ENCODE measurements around the gene SPATA6. TPM values are rescaled to one million over a fixed set of nuclear protein-coding genes. Genes with fewer than 3 reads are reported as not detected.

SPATA6 gene
- total RNA-seq, 2 donors from 2014 or later, result 4.5 to 6.2 TPM

DNA sequence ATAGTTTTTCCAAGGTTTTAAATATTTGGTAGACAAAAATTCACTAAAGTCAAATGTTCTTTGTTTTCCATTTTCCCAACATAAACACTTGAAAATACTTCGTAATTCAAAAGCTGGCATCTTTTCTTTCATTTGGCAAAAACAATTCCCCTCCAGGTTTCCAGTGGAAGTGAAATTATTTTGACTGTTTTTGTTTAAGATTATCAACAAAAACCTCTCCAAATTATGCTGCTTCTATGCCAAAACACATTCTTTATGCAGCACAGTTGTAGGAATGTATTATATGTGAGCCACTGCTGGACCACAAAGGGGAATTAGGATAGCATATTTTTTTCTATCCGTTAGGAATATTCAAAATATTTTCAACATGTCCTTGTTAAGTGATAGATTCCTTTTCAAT, 205.4 kb downstream of the SPATA6 start:
- no peak overlapping the region for H3K27ac ChIP-seq
- no peak overlapping the region for H3K4me3 ChIP-seq
- no peaks in the 10 kb centered on the region for H3K4me1 ChIP-seq
- TF ChIP-seq, protein P1, sequence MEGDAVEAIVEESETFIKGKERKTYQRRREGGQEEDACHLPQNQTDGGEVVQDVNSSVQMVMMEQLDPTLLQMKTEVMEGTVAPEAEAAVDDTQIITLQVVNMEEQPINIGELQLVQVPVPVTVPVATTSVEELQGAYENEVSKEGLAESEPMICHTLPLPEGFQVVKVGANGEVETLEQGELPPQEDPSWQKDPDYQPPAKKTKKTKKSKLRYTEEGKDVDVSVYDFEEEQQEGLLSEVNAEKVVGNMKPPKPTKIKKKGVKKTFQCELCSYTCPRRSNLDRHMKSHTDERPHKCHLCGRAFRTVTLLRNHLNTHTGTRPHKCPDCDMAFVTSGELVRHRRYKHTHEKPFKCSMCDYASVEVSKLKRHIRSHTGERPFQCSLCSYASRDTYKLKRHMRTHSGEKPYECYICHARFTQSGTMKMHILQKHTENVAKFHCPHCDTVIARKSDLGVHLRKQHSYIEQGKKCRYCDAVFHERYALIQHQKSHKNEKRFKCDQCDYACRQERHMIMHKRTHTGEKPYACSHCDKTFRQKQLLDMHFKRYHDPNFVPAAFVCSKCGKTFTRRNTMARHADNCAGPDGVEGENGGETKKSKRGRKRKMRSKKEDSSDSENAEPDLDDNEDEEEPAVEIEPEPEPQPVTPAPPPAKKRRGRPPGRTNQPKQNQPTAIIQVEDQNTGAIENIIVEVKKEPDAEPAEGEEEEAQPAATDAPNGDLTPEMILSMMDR (IDR thresholded peaks at IDR 0.05), result no peak
- DNase-seq (ENCODE audit: low spot score), result no peak
- H3K9me3 ChIP-seq, result no peaks in the 10 kb centered on the region
- H3K27me3 ChIP-seq, result no peaks in the 10 kb centered on the region
- H3K36me3 ChIP-seq, result no peaks in the 10 kb centered on the region

DNA sequence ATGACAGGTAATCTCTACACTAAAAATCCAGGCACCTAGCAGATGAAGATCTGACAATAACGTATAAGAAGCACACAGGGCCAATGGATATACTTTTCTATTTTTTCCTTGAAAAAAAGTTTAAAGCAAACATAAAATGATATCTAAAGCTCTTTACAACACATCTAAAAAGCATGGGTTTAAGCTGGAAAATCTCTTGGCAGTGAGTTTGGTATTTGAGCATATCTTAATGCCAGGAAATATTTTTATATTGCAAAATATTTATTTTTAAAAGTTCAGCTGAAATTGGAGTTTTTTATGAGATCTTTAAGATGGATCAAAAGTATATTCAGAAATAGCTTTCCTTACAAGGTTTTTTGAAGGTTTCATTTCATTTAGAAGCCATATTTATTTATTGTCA, 209.0 kb downstream of the SPATA6 start:
- no peak overlapping the region for H3K27ac ChIP-seq
- H3K27me3 ChIP-seq, result no peaks in the 10 kb centered on the region
- H3K4me3 ChIP-seq, result no peak overlapping the region
- no peaks in the 10 kb centered on the region for H3K9me3 ChIP-seq
- DNase-seq (ENCODE audit: low spot score), result no peak
- no peaks in the 10 kb centered on the region for H3K4me1 ChIP-seq
- TF ChIP-seq, protein P1 (IDR thresholded peaks at IDR 0.05), result no peak
- H3K36me3 ChIP-seq, result no peaks in the 10 kb centered on the region

DNA sequence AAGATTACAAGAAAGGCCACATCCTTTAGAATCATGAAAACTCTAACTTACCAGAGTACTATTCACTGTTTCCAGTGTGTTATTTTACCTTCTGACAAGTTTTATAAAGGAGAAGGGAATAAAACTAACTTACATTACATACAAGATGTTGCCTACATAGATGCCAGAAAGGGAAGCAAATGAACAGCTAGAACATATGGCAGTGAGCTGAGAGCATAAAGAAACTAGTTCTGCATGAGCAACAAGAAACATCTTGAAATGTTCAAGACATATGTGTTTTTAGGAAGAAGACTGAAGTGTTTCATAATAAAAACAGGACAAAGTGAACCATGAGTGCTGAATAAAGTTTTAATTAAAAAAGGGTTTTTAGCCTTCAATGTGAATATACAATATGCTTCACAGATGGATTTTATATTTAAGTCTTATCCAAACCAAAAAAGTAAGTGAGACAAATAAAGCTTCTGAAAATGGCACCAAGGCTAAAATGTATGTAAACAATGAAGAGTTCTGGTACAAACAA, 210.1 kb downstream of the SPATA6 start:
- Histone ChIP-seq H3K36me3 (no peaks in the 10 kb centered on the region), H3K4me1 (no peaks in the 10 kb centered on the region), H3K4me3 (no peak overlapping the region), H3K9me3 (no peaks in the 10 kb centered on the region), H3K27ac (no peak overlapping the region), H3K27me3 (no peaks in the 10 kb centered on the region)
- TF ChIP-seq, protein P1 (IDR thresholded peaks at IDR 0.05), result no peak
- DNase-seq (ENCODE audit: low spot score), result no peak

DNA sequence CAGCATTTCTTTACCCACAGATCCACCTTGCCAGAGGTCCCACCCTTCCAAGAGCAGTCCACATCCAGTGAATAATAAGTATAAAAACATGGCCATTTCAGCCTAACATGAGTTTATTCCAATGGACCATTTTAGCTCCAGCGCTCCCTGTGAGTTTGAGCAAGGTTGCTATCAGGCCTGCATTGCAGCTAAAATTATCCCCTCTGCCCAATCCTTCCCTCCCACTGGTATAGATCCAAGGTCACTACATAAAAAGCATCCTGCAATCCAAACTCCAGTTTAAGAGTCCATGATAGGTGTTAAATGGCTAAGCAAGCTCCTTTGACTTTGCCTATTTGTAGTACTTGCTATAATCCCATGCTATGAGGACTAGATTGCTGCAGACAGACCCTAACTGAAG, 213.9 kb downstream of the SPATA6 start:
- H3K4me1 ChIP-seq, result no peaks in the 10 kb centered on the region
- H3K27me3 ChIP-seq, result no peaks in the 10 kb centered on the region
- TF ChIP-seq, protein P1 (IDR thresholded peaks at IDR 0.05), result no peak
- H3K27ac ChIP-seq, result no peak overlapping the region
- no peak for DNase-seq (ENCODE audit: low spot score)
- no peaks in the 10 kb centered on the region for H3K36me3 ChIP-seq
- H3K4me3 ChIP-seq, result no peak overlapping the region
- no peaks in the 10 kb centered on the region for H3K9me3 ChIP-seq

DNA sequence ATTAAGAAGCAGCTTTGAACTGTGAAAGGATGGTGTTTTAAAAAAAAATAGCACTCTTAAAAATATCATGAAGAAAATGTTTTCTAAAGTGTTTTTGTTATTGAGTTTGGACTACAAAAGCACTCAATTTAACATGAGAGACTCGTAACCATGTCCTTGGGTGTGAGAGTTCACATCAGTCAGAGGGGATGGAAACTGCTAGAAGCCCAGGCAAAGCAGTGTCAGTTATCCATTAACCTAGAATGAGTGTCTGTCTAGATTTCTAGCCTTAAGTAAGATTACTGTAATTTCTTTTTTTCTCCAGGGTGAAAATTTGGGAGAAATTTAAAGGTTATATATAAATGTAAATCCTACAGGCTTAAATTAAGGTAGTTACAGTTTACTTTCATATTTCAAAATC, 217.8 kb downstream of the SPATA6 start:
- Histone ChIP-seq H3K36me3 (no peaks in the 10 kb centered on the region), H3K27ac (no peak overlapping the region), H3K9me3 (no peaks in the 10 kb centered on the region), H3K4me3 (no peak overlapping the region), H3K4me1 (no peaks in the 10 kb centered on the region), H3K27me3 (no peaks in the 10 kb centered on the region)
- TF ChIP-seq, protein P1 (IDR thresholded peaks at IDR 0.05), result no peak
- DNase-seq (ENCODE audit: low spot score), result no peak

DNA sequence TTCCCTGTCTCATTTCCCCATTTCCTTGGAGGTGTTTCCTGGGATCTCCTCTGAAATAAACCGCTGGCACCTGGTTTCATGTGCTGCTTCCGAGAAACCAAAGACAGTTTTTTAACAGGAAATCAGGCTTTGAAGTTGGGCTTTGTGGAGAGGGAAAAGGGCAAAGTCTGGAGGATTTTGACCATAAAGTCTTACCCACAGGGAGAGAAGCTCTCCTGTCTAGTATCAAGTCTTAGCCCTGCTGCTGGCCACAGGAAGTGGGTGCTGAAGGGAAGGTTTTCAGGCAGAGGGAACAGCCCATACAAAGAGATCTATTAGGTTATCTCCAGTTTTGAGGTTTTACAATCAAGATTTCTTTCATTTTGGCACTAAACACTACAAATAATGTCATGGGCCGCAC, 220.2 kb downstream of the SPATA6 start:
- Histone ChIP-seq H3K27me3 (no peaks in the 10 kb centered on the region), H3K27ac (no peak overlapping the region), H3K4me1 (peaks cover 0 to 5% of the 10 kb centered on the region in 2 donors), H3K4me3 (no peak overlapping the region), H3K36me3 (no peaks in the 10 kb centered on the region), H3K9me3 (no peaks in the 10 kb centered on the region)
- TF ChIP-seq, protein P1 (IDR thresholded peaks at IDR 0.05), result no peak
- no peak for DNase-seq (ENCODE audit: low spot score)
